ENCODE measurements around the gene SFXN3.

DNA sequence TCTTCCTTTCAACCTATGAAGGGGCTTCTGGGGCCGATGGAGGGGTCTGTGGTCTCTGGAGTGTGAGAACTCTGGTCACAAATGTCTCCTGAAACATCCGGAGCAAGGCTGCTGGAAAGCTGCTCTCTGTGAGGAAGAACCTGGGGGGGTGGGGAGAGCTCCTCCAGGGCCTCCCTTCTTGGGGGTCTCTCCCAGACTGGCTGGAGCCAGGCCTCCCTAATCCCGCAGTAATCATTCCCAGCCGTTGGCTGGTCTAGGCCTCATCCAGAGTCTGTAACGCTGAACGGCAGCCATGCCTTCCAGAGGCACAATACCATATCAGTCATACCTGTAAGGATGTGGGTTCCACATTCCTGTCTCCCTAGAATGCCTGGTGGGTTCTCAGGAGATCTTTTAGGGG is 35.9 kb upstream of the SFXN3 start:
- TF ChIP-seq, protein P1, sequence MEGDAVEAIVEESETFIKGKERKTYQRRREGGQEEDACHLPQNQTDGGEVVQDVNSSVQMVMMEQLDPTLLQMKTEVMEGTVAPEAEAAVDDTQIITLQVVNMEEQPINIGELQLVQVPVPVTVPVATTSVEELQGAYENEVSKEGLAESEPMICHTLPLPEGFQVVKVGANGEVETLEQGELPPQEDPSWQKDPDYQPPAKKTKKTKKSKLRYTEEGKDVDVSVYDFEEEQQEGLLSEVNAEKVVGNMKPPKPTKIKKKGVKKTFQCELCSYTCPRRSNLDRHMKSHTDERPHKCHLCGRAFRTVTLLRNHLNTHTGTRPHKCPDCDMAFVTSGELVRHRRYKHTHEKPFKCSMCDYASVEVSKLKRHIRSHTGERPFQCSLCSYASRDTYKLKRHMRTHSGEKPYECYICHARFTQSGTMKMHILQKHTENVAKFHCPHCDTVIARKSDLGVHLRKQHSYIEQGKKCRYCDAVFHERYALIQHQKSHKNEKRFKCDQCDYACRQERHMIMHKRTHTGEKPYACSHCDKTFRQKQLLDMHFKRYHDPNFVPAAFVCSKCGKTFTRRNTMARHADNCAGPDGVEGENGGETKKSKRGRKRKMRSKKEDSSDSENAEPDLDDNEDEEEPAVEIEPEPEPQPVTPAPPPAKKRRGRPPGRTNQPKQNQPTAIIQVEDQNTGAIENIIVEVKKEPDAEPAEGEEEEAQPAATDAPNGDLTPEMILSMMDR (IDR thresholded peaks at IDR 0.05), result no peak
- no peak for TF ChIP-seq POLR2A (IDR thresholded peaks at IDR 0.05)

Data from heart left ventricle (tissue), 13 donors.